Renal cortical epithelial cell (primary cell): ENCODE results near the gene PRKCA. TPM values are rescaled to one million over a fixed set of nuclear protein-coding genes. Genes with fewer than 3 reads are reported as not detected.
A peak's percentile ranks its signal among the peaks of the same experiment; 100 is the strongest.

Source experiments
- DNase-seq: peaks from one replicate; pipeline ENCODE4 v3.0.0-alpha.2; 2011; ENCODE audit warnings: low read depth
- total RNA-seq: library from RNA; depleted of rRNA; stranded (reverse); fragments of >200 nt; gene quantifications from 2 replicates; pipeline ENCODE4 v1.2.3, GENCODE V29; 2014

PRKCA gene
- total RNA-seq, 1 donor from 2014 or later = 31.9 TPM

GRCh38 chr17:66414561-66415175 lies 112.3 kb downstream of the PRKCA start:
- no peak for DNase-seq

- peak; percentile 92 for DNase-seq
Measured at GRCh38 chr17:66415366-66416206, 113.2 kb downstream of the PRKCA start.

- no peak for DNase-seq
Measured at GRCh38 chr17:66416207-66416940, 114.0 kb downstream of the PRKCA start.

DNA sequence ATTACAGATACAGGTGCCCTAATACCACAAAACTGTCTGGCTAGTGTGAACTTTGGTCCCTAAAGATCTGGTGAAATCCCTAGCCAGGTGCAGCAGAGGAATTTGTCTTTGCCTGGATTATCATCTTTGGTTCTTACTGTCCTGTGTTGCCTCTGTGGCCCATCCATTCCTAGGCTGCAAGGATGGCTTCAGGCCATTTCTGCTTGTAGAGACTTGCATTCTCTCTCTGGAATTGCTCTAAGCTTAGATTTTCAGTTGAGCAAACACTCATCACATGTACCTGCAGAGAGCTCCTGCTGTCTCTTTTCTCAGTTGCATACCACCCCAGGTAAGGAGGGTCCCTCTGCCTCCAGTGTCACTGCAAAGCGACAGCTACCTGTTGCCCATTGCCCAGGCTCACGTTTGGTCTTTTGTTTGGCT lies 114.9 kb downstream of the PRKCA start:
- no peak for DNase-seq

- no peak for DNase-seq
Measured at GRCh38 chr17:66420961-66421371, 118.6 kb downstream of the PRKCA start.

DNA sequence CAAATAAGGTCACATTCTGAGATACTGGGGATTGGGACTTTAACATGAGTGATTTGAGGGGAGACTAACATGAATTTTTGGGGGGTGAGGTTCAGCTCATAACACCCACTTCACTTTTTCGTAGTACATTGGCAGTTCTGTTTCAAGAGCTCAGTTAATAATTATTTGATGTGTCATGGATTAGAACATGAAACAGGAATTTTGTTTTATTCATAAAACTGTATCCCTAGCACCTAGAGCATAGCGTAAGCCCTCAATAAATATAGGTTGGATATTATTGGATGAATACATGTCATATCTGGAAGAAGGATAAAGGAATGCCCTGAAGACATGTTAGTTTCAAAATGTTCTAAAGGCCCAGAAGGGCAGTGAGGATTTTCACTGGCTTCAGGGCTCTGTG lies 119.8 kb downstream of the PRKCA start:
- peak; percentile 79 for DNase-seq

- DNase-seq = no peak
Measured at GRCh38 chr17:66423056-66423955, 120.9 kb downstream of the PRKCA start.

DNA sequence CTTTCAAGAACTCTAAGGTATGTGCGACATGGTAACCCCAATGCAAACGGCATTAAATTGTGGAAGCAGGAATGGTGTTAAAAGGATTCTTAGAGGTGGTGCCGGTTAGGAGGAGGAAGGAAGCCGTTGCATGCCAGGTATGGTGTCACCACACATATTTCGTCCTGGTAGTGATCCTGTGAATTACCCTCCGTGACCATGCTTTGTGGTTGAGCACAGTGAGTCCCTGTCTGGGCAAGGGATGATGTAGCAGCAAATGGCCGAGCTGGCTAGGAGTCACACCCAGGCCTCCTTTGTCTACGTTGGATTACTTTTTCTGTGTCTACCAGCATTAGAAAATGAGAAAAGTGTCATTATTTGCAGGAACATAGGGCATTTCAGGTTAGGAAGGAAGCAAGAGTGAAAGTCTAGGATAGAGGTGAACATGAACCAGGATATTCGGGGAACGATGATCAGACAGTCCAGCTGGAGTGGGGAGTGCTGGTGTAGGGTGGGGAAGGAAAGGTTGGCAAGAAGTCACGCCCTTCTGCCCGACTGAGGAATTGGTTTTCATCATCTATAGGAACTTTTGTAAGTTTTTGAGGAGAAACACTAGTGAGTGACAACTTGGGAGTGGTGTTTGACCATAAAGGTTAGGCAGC lies 123.5 kb downstream of the PRKCA start:
- DNase-seq = no peak

DNA sequence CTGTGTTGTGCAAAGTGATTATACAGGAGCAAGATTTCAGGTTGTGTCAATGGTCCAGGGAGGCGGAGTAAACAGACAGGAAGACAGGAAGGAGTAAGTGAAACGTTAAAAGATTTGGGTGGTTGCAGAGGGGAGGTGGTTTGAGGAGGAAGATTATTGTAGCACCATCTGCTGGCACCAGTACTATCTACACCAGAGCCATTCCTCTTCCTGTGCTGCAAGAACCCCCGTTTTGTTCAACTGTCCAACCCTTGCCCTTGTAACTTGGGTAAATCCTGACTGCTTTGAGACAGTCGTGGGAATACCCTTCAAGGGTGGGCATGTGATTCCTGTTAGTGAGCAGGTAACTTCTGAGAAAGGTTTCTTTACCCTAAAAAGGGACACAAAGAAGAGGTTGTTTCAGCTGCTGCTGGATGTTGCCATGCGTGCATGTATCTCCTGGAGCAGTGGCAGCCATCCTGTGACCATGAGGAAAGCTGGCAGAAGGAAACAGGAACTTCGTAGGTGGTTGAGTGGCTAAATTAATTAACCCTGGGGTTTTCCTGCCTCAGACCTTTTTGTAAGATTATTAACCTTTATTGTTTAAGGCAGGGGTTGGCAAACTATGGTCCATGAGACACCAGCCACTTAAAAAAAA lies 124.1 kb downstream of the PRKCA start:
- DNase-seq = no peak

GRCh38 chr17:66427134-66427533 lies 124.7 kb downstream of the PRKCA start:
- DNase-seq = no peak

DNA sequence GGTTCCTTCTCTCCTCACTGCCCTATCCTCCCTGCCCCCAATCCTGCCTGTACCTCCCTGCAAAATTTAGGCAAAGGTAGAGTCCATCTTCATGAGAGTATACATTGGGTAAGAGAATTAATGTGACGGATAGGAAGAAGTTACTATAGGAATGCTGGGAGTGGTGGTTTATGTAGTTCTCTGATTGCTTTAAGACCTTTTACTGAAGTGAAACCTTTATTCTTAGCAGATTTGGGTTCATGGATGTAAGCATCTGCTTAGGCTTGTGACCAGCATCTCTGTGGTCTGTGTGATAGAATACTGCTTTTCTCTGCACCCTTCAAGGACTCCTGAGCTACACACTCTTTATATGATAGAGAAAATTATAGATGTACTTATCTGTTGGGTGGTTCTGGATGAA lies 127.3 kb downstream of the PRKCA start:
- DNase-seq = no peak

DNA sequence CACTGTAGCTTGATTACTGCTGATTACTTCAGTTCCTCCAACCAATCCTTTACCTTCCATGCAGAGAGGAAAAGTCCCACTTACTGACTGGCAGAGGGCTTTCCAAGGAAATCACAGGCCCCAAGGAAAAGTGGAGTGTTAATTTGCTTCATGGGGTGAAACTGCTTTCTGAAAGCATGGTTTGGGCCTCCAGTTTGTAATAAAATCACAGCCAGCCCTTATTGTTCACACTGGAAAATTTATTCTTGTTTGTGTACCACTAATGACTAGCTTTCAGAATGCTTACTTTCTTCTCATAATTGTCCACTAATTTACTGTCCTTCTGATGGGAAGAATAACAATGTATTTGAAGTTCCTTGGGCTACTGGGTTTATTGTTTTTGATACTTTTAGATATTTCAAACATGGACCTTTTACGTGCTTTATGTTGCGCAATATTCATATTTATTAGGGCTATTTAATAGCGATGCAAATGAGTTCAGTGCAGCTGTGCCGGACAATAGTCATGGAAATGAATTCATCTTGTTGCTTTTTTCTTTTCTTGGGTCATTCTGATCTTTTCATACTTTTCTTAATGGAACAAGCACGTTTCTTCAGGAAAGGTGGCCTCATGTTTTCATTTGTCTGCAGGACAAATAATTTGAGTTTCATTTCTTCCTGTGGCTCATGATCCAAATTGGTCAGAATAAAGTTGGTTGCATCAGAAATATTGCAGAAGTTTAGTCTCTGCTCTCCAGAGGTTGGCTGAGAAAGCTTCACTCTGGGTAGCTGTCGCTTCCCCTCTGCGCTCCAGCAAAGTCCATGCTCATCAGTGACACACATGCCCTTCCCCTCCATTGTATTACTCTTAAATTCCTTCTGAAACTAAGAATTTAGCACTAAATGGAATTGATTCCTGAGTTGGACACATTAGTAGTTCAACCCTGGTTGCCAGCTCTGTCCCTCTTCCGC lies 128.7 kb downstream of the PRKCA start:
- DNase-seq = no peak

DNA sequence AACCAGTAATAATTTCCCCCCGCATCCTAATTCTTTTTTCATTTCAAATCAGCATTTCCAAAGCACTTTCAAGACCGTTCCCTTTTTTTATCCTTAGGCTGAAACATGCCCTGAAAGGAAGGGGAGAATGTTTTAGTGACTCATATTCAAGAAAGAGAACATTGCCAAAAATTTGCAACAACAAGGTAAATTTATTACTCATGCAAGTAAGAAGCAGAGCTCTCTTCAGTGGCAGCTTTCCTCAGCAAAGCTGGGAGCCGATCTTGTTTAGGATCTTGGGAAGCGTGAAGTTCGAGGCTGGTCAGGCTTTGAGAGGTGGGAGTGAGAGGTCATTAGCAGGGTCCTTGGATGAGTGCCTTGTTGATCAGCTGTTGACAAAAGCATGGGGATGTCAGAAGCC lies 129.5 kb downstream of the PRKCA start:
- peak; percentile 90 for DNase-seq

GRCh38 chr17:66432411-66432957 lies 130.1 kb downstream of the PRKCA start:
- DNase-seq = no peak

DNA sequence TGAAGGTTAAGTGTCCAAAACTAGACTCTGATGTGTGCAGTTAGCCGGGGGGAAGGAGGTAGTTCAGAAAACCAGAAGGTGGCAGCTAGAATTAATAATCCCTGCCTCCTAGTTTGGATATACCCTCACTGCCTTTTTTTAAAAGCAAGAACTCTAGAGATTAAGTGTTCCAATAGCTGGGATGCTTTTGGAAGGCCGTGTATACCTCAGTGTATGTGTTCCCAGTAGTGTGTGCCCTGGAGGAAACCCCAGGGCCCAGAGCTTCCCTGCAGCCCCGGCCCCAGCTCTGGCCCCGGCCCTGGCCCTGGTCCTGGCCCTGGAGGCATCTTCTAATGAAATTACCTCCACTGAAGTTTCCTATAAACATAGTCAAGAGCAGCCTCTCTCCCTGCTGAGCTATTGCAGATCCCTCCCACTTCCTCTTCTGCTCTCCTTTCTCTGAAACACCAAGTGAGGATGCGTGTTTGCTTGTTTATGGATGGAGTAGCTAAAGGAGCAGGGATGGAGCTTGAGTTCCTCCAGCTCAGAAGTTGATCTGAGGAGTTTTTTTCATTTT lies 130.7 kb downstream of the PRKCA start:
- DNase-seq = no peak

DNA sequence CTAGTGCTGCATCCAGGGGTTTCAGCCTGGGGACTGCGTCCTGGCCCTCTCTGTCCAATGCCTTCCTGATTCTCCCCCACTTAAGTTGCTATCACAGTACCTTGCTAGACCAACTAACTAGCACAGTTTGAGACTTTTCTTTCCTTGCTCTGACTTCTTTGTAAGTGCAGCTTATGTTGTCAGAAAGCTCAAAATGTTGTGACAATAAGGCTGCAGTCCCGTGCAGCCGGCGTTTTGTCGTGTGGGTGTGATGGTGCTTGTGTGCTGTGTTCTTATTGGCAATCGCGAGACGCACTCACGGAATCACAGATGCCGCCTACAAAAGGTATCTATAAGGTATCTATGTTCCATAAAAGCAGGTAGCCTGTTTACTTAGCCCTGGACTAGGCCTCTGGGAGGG lies 132.8 kb downstream of the PRKCA start:
- DNase-seq = no peak

GRCh38 chr17:66436631-66437030 lies 134.2 kb downstream of the PRKCA start:
- no peak for DNase-seq

DNA sequence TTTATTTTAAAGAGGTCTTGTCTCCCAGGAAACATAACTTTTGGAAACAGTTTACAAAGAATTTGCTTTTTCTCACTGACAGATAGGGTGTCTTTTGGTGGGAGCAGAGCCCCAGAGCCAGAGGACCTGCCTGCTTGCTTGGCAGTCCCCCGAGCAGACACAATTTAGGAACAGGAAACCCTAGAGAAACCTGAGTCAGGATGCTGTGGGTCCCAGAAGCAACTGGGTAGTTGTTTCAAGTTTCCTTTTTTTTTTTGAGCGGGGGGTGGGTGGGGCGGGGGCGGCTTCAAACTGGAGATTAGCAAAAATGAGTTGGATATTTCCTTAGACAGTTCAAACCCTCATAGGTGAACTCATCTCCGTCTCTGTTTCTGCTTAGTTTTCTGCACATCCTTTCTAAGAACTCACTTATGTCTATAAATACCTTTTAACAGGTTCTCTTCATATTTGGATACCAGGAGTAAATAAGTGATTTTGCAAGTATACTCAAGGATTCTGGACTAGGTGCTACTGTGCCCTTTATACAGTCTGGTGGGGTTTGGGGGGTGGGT lies 135.1 kb downstream of the PRKCA start:
- no peak for DNase-seq

DNA sequence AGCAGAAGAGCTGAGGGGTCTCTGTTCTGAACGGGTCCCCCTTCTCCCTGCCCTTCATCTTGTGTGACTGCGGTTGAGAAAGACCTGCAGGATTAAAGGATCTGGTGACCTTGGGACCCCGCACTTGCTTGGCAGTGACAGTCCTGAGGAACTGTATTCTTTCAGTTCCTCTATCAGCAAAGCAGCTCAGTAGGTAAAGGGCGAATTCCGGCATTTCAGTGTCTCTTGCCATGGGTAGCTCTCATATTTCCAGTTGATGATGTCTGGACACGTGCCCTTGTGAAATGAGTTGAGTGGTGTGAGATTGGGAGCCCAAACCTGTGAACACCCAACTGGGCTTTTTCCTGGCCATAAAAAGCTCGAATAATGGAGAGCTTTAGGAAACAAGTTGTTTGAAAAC lies 135.7 kb downstream of the PRKCA start:
- DNase-seq = no peak
